OCI-LY1 (cell line): ENCODE results near the gene NEU3.

ENCODE experiments used
- CTCF ChIP-seq: fragments of 200-600 bp; sonication (generic), shearing (Covaris generic); IDR thresholded peaks from 2 replicates; pipeline ENCODE4 v1.5.1; 2017; ENCODE audit warnings: mild to moderate bottlenecking, antibody characterized with exemption, low read length, moderate library complexity, mixed read lengths
- EZH2 ChIP-seq: fragments of 200-600 bp; sonication (generic), shearing (Covaris generic); IDR thresholded peaks from 2 replicates; pipeline ENCODE4 v1.8.0; 2017; ENCODE audit warnings: borderline replicate concordance, mixed run types, mild to moderate bottlenecking, antibody characterized with exemption, low read length, moderate library complexity, mixed read lengths

DNA sequence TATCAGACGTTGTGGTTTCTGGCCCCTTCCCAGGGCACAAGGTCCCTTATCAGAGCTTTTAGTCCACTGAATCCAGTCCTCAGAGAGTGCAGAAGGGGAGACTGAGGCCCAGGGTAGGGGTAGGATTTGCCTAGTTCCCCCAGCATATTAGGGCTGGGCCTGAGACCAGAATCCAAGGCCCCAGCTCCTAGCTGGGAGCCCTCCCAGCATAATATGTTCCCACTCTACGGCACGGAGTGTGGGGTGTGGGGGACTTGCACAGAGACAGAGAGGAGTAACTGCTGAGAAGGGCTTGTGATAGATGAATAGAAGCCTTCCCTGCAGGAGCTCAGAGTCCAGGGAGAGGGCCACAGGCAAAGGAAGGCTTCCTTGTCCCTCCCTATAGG, 43.8 kb downstream of the NEU3 start:
- TF ChIP-seq CTCF = no peak
- TF ChIP-seq EZH2 = no peak
